H1 (cell line): ENCODE measurements around the gene SLC9A4. TPM values are rescaled to one million over a fixed set of nuclear protein-coding genes. Genes with fewer than 3 reads are reported as not detected.

ENCODE experiments used
- CTCF ChIA-PET: fragments of 300-600 bp; sonication (Branson Sonifier 250); formaldehyde crosslinking; loops from one replicate; lab custom pipeline; 2021; ENCODE audit not compliant: partially characterized antibody; lab: Charles Lee
- POLR2A ChIA-PET: fragments of 300-600 bp; sonication (Branson Sonifier 250); formaldehyde crosslinking; loops from one replicate; lab custom pipeline; 2021; ENCODE audit warnings: inconsistent platforms; ENCODE audit not compliant: partially characterized antibody; lab: Charles Lee
- DNase-seq, 2 experiments: peaks; one replicate each; pipeline versions ENCODE4 v3.0.0 to v3.0.0-alpha.2; 2010 to 2022; ENCODE audit warnings: low spot score in 2 of 2, low read depth in 1 of 2, mixed read lengths in 1 of 2
- FAIRE-seq: peaks from 2 replicates; lab custom pipeline; 2011; peaks lifted over from hg19 to GRCh38; lab: Jason Lieb, UNC
- H2AFZ ChIP-seq: 2 replicates; pipeline ENCODE4 v1.8.1; 2012; ENCODE audit warnings: low read length, inconsistent platforms
- H2AK5ac ChIP-seq: 2 replicates; pipeline ENCODE4 v1.6.1; 2013; ENCODE audit warnings: low read depth, low read length
- H2BK120ac ChIP-seq: replicated peaks from 2 replicates; pipeline ENCODE3; 2013; ENCODE audit warnings: low read depth, low read length, inconsistent platforms
- H2BK12ac ChIP-seq: 2 replicates; pipeline ENCODE4 v1.6.1; 2013; ENCODE audit warnings: low read depth, low read length
- H2BK15ac ChIP-seq: 2 replicates; pipeline ENCODE4 v1.6.1; 2013; ENCODE audit warnings: low read length
- H2BK20ac ChIP-seq: 2 replicates; pipeline ENCODE4 v1.6.1; 2013; ENCODE audit warnings: low read length
- H2BK5ac ChIP-seq: 2 replicates; pipeline ENCODE4 v1.6.1; 2013; ENCODE audit warnings: low read depth, low read length
- H3K14ac ChIP-seq: 2 replicates; pipeline ENCODE4 v1.6.1; 2013; ENCODE audit warnings: inconsistent platforms; ENCODE audit not compliant: insufficient read length
- H3K18ac ChIP-seq: 2 replicates; pipeline ENCODE4 v1.6.1; 2013; ENCODE audit warnings: low read length; ENCODE audit errors: extremely low read depth
- H3K23ac ChIP-seq: 2 replicates; pipeline ENCODE4 v1.6.1; 2013; ENCODE audit warnings: inconsistent platforms; ENCODE audit not compliant: insufficient read length
- H3K23me2 ChIP-seq: 2 replicates; pipeline ENCODE4 v1.6.1; 2013; ENCODE audit warnings: low read depth, low read length
- H3K27ac ChIP-seq: 2 replicates; pipeline ENCODE4 v1.6.1; 2011; ENCODE audit warnings: low read depth, low read length, inconsistent platforms
- H3K27me3 ChIP-seq, 4 experiments: replicated peaks in 1 of 4; 1 replicate in 1 of 4; 2 replicates in 3 of 4; pipeline versions ENCODE4 v1.6.1 to v1.8.1; 2011 to 2013; ENCODE audit warnings: low read length in 3 of 4, mild to moderate bottlenecking in 3 of 4, inconsistent platforms in 2 of 4, mixed read lengths in 2 of 4, moderate library complexity in 1 of 4; ENCODE audit not compliant: control insufficient read depth in 3 of 4, insufficient read depth in 3 of 4; ENCODE audit errors: extremely low read depth in 1 of 4
- H3K36me3 ChIP-seq, 4 experiments: 2 replicates each; pipeline versions ENCODE4 v1.6.1 to v1.8.1; 2011 to 2013; ENCODE audit warnings: mild to moderate bottlenecking in 4 of 4, low read length in 3 of 4, moderate library complexity in 2 of 4, control low read depth in 1 of 4, inconsistent platforms in 1 of 4; ENCODE audit not compliant: insufficient read depth in 4 of 4, control insufficient read depth in 2 of 4
- H3K4ac ChIP-seq: replicated peaks from 2 replicates; pipeline ENCODE3; 2013; ENCODE audit warnings: low read length, low read depth, mixed read lengths, inconsistent platforms; ENCODE audit not compliant: insufficient read length
- H3K4me1 ChIP-seq, 4 experiments: replicated peaks in 1 of 4; 1 replicate in 1 of 4; 2 replicates in 3 of 4; pipeline versions ENCODE4 v1.6.1 to v1.8.1; 2011 to 2013; ENCODE audit warnings: low read length in 3 of 4, inconsistent platforms in 2 of 4, mixed read lengths in 1 of 4; ENCODE audit not compliant: insufficient read depth in 4 of 4, control insufficient read depth in 3 of 4
- H3K4me2 ChIP-seq, 2 experiments: 2 replicates each; pipeline versions ENCODE4 v1.6.1 to v1.8.1; 2011 to 2013; ENCODE audit warnings: low read depth in 2 of 2, low read length in 2 of 2, control low read depth in 1 of 2, inconsistent platforms in 1 of 2, mild to moderate bottlenecking in 1 of 2; ENCODE audit not compliant: insufficient read depth in 1 of 2
- H3K4me3 ChIP-seq, 4 experiments: fragments of 200-600, 300-600 bp in 1 of 4; sonication (generic), shearing (Covaris generic), sonication (Bioruptor Twin) in 1 of 4; 2 replicates each; pipeline versions ENCODE4 v1.5.1 to v1.8.1; 2011 to 2016; ENCODE audit warnings: low read length in 4 of 4, low read depth in 3 of 4, control low read depth in 2 of 4, inconsistent platforms in 2 of 4, mild to moderate bottlenecking in 2 of 4, mixed read lengths in 1 of 4, moderate library complexity in 1 of 4; ENCODE audit not compliant: insufficient read depth in 2 of 4; ENCODE audit errors: extremely low read depth in 1 of 4
- H3K56ac ChIP-seq: replicated peaks from 2 replicates; pipeline ENCODE3; 2013; ENCODE audit warnings: low read depth, mild to moderate bottlenecking, mixed read lengths, low read length, inconsistent platforms; ENCODE audit not compliant: insufficient read length
- H3K79me1 ChIP-seq: 2 replicates; pipeline ENCODE4 v1.6.1; 2013; ENCODE audit warnings: low read depth, low read length, control low read depth
- H3K79me2 ChIP-seq, 2 experiments: 2 replicates each; pipeline versions ENCODE4 v1.6.1 to v1.8.1; 2012 to 2013; ENCODE audit warnings: low read length in 2 of 2, mild to moderate bottlenecking in 2 of 2, inconsistent platforms in 1 of 2; ENCODE audit not compliant: insufficient read depth in 2 of 2, control insufficient read depth in 1 of 2
- H3K9ac ChIP-seq, 4 experiments: replicated peaks in 1 of 4; 1 replicate in 1 of 4; 2 replicates in 3 of 4; pipeline versions ENCODE4 v1.6.1 to v1.8.1; 2011 to 2013; ENCODE audit warnings: low read depth in 3 of 4, low read length in 3 of 4, control low read depth in 2 of 4, mild to moderate bottlenecking in 2 of 4, moderate library complexity in 2 of 4, inconsistent platforms in 1 of 4; ENCODE audit errors: extremely low read depth in 1 of 4
- H3K9me3 ChIP-seq, 2 experiments: 2 replicates each; pipeline versions ENCODE4 v1.6.1 to v1.8.1; 2012 to 2013; ENCODE audit warnings: mild to moderate bottlenecking in 2 of 2, moderate library complexity in 2 of 2, control low read depth in 1 of 2, inconsistent platforms in 1 of 2, low read depth in 1 of 2, low read length in 1 of 2, mixed read lengths in 1 of 2; ENCODE audit not compliant: insufficient read depth in 2 of 2
- H4K20me1 ChIP-seq, 2 experiments: replicated peaks in 1 of 2; 2 replicates each; pipeline versions ENCODE3 to v1.8.1; 2011 to 2013; ENCODE audit warnings: inconsistent platforms in 2 of 2, low read length in 2 of 2, mild to moderate bottlenecking in 1 of 2; ENCODE audit not compliant: insufficient read depth in 2 of 2, control insufficient read depth in 1 of 2
- H4K5ac ChIP-seq: 2 replicates; pipeline ENCODE4 v1.6.1; 2013; ENCODE audit warnings: low read length, low read depth, mixed read lengths, inconsistent platforms; ENCODE audit not compliant: insufficient read length
- H4K8ac ChIP-seq: 2 replicates; pipeline ENCODE4 v1.8.0; 2013; ENCODE audit warnings: mild to moderate bottlenecking, moderate library complexity, low read length, inconsistent platforms; ENCODE audit not compliant: insufficient read depth; ENCODE audit errors: extremely low read depth
- H4K91ac ChIP-seq: replicated peaks from 2 replicates; pipeline ENCODE3; 2013; ENCODE audit warnings: low read length, mixed read lengths, inconsistent platforms; ENCODE audit not compliant: insufficient read length
- EGR1 ChIP-seq: IDR thresholded peaks from 2 replicates; pipeline ENCODE4 v1.6.1; 2011; ENCODE audit warnings: low read depth, low read length, borderline replicate concordance
- HDAC2 ChIP-seq, 2 experiments: fragments of 300-600 bp in 1 of 2; sonication (generic) in 1 of 2; IDR thresholded peaks; 2 replicates each; pipeline ENCODE4 v1.6.1; 2011 to 2012; ENCODE audit warnings: low read depth in 2 of 2, low read length in 2 of 2, mild to moderate bottlenecking in 2 of 2, moderate library complexity in 2 of 2, borderline replicate concordance in 1 of 2, inconsistent platforms in 1 of 2
- JUN ChIP-seq: IDR thresholded peaks from 2 replicates; pipeline ENCODE4 v1.6.1; 2011; ENCODE audit warnings: low read depth, mild to moderate bottlenecking, improper control_type of control experiment, low read length
- KDM1A ChIP-seq: fragments of 200-600, 300-600 bp; sonication (generic); IDR thresholded peaks from 2 replicates; pipeline ENCODE4 v1.7.1; 2016; ENCODE audit warnings: mild to moderate bottlenecking, low read length, borderline replicate concordance
- SP2 ChIP-seq: IDR thresholded peaks from 2 replicates; pipeline ENCODE4 v1.6.1; 2012; ENCODE audit warnings: mild to moderate bottlenecking, low read length, inconsistent platforms
- TAF1 ChIP-seq: IDR thresholded peaks from 2 replicates; pipeline ENCODE4 v1.6.1; 2011; ENCODE audit warnings: mild to moderate bottlenecking, low read depth, low read length
- WGBS, 2 experiments: shearing (Covaris generic) in 1 of 2; methylation state at CpG; one replicate each; pipeline versions ENCODE4 v1.1.6 to v1.1.7; 2013 to 2015; ENCODE audit warnings: low lambda C conversion rate in 2 of 2, mixed read lengths in 2 of 2, inconsistent platforms in 1 of 2, low coverage in 1 of 2, missing lambda C conversion rate in 1 of 2; ENCODE audit not compliant: insufficient replicate concordance in 2 of 2, insufficient coverage in 1 of 2, insufficient read length in 1 of 2; ENCODE audit errors: extremely low coverage in 1 of 2, missing lambda C conversion rate in 1 of 2; 5-methylcytosine and 5-hydroxymethylcytosine counted together
- polyA plus RNA-seq, 7 experiments: library from polyadenylated mRNA; depleted of rRNA in 3 of 7; stranded (reverse) in 5 of 7; unstranded in 2 of 7; fragments of >200 nt in 5 of 7; fragments of 200-250 nt in 2 of 7; gene quantifications; 1 replicate in 5 of 7; 2 replicates in 1 of 7; 4 replicates in 1 of 7; pipeline versions ENCODE4 v1.2.1 to v1.2.3, GENCODE V29; 2011 to 2013; ENCODE audit warnings: missing spikeins in 2 of 7, mixed read lengths in 2 of 7
- total RNA-seq: library from RNA; stranded (reverse); fragmentation: NEBNext Ultra II Directional; extraction: Animal tissue kit (Norgen Biotek cat#: 25700); gene quantifications from 2 replicates; pipeline ENCODE4 v1.2.1, GENCODE V29; 2021

Gene SLC9A4
- total and polyA plus RNA-seq, 2 of the 8 experiments (the other 6 are each of a cell fraction or from before 2014, with no cell fraction given): not detected

DNA sequence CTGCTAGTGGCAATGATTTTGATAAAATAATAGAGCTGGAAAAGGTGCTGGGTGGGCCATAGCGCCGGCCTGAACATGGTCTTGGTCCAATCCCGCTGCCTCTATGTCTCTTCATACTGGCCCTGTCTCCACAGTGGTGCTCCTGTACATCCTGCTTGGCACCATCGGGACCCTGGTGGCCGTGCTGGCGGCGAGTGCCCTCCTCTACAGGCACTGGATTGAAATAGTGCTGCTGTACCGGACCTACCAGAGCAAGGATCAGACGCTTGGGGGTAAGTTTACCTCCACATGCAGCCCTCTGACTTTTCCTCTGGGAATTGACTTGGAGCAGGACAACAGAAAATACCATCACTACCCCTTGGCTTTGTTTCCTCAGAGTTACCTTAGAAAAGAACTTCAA, 26.1 kb upstream of the SLC9A4 start:
- no peak overlapping the region for H3K4ac ChIP-seq
- WGBS, 2 experiments: 97% methylated on average over 9 of the region's 9 CpGs; no CpG with 5 or more reads in 1 of the 2 experiments
- no peaks in the 10 kb centered on the region for H3K27me3 ChIP-seq
- H3K56ac ChIP-seq: no peak overlapping the region
- H2BK12ac ChIP-seq: no peak overlapping the region
- H2BK20ac ChIP-seq: no peak overlapping the region
- H3K23me2 ChIP-seq: no peaks in the 10 kb centered on the region
- no peak for FAIRE-seq
- no peaks in the 10 kb centered on the region; a peak in 1 of 4 replicates for H3K9me3 ChIP-seq
- H3K36me3 ChIP-seq: no peaks in the 10 kb centered on the region
- H3K79me2 ChIP-seq: no peaks in the 10 kb centered on the region
- H4K91ac ChIP-seq: no peak overlapping the region
- H4K5ac ChIP-seq: no peak overlapping the region
- H3K4me1 ChIP-seq: peaks cover 0 to 3% (median 0%) of the 10 kb centered on the region in 4 experiments; a peak in 1 of 7 replicates
- H3K4me3 ChIP-seq: no peak overlapping the region
- no peak overlapping the region for H2BK5ac ChIP-seq
- H3K14ac ChIP-seq: no peak overlapping the region
- H3K23ac ChIP-seq: no peak overlapping the region
- H2AFZ ChIP-seq: no peak overlapping the region
- H3K79me1 ChIP-seq: no peaks in the 10 kb centered on the region
- no peak overlapping the region for H2BK120ac ChIP-seq
- ChIA-PET POLR2A (no interaction called here), CTCF (interaction anchor here (1.5 to 3.3 kb wide), 5 partner anchors 34 to 563 kb away, joined by 3 to 24 read pairs (median 5); no protein-coding TSS in a partner anchor)
- no peak for DNase-seq
- no peak overlapping the region for H3K9ac ChIP-seq
- H4K20me1 ChIP-seq: no peaks in the 10 kb centered on the region
- H3K18ac ChIP-seq: no peak overlapping the region
- H2AK5ac ChIP-seq: no peak overlapping the region
- no peak overlapping the region for H3K27ac ChIP-seq
- H2BK15ac ChIP-seq: no peak overlapping the region
- no peak overlapping the region for H3K4me2 ChIP-seq
- no peak overlapping the region for H4K8ac ChIP-seq
- TF ChIP-seq KDM1A: no peak
- TF ChIP-seq SP2: no peak
- no peak for TF ChIP-seq HDAC2 (IDR thresholded peaks at IDR 0.05; ENCODE audit: borderline replicate concordance in 1 of 2, low read depth in 2 of 2, low read length in 2 of 2)
- no peak for TF ChIP-seq JUN
- no peak for TF ChIP-seq TAF1
- TF ChIP-seq EGR1: no peak
